ENCODE measurements around the gene SERPINB1.

Gene SERPINB1

DNA sequence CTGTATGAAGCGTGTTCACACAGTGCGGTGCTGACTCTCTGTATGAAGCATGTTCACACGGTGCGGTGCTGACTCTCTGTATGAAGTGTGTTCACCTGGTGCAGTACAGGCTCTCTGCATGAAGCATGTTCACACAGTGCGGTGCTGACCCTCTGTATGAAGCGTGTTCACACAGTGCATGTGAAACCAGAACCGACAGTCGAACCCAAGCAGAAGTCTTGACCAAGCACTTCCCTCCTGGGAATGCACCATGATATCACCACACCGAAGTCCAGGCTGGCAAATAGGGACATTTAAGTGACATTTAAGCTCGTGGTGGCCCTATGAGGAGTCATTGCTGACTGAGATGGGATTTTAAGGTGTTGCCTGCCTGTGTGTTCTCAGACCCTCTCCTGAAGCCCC lies 11.3 kb upstream of the SERPINB1 start:
- in situ Hi-C loops (cut with HindIII; ENCODE audit: low sequenced_read_pairs) = no loop called here
- TF ChIP-seq, protein P1, sequence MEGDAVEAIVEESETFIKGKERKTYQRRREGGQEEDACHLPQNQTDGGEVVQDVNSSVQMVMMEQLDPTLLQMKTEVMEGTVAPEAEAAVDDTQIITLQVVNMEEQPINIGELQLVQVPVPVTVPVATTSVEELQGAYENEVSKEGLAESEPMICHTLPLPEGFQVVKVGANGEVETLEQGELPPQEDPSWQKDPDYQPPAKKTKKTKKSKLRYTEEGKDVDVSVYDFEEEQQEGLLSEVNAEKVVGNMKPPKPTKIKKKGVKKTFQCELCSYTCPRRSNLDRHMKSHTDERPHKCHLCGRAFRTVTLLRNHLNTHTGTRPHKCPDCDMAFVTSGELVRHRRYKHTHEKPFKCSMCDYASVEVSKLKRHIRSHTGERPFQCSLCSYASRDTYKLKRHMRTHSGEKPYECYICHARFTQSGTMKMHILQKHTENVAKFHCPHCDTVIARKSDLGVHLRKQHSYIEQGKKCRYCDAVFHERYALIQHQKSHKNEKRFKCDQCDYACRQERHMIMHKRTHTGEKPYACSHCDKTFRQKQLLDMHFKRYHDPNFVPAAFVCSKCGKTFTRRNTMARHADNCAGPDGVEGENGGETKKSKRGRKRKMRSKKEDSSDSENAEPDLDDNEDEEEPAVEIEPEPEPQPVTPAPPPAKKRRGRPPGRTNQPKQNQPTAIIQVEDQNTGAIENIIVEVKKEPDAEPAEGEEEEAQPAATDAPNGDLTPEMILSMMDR (IDR thresholded peaks at IDR 0.05; ENCODE audit: low read depth, low read length) = no peak
- DNase-seq (ENCODE audit: low read depth, low spot score) = no peak
- H3K4me3 ChIP-seq (ENCODE audit: low read depth, low read length) = no peak overlapping the region

DNA sequence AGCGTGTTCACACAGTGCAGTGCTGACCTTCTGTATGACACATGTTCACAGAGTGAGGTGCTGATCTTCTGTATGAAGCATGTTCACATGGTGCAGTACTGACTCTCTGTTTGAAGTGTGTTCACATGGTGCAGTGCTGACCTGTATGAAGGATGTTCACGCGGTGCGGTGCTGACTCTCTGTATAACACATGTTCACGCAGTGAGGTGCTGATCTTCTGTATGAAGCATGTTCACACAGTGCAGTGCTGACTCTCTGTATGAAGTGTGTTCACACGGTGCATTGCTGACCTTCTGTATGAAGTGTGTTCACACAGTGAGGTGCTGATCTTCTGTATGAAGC lies 10.8 kb upstream of the SERPINB1 start:
- TF ChIP-seq, protein P1 (IDR thresholded peaks at IDR 0.05; ENCODE audit: low read depth, low read length) = no peak
- H3K4me3 ChIP-seq (ENCODE audit: low read depth, low read length) = no peak overlapping the region
- in situ Hi-C loops (cut with HindIII; ENCODE audit: low sequenced_read_pairs) = no loop called here
- DNase-seq (ENCODE audit: low read depth, low spot score) = no peak

DNA sequence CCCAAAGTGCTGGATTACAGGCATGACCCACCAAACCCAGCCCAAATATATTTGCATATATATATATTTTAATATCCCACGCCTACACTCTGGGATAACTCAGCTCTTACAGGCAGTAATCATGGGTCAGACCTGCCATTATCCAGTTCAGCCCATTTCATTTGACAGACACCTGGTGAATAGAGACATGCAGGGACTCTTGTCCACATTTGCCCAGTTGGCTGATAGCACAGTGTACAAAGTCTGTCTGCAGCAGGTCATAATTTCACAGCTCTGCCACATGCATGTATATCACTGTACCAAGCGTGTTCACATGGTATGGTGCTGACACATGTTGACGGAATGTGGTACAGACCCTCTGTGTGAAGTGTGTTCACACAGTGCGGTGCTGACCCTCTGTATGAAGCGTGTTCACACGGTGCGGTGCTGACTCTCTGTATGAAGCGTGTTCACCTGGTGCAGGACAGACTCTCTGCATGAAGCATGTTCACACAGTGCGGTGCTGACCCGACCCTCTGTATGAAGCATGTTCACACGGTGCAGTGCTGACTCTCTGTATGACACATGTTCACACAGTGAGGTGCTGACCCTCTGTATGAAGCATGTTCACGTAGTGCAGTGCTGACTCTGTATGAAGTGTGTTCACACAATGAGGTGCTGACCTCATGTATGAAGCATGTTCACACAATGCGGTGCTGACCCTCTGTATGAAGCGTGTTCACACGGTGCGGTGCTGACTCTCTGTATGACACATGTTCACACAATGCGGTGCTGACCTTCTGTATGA lies 10.3 kb upstream of the SERPINB1 start:
- TF ChIP-seq, protein P1 (IDR thresholded peaks at IDR 0.05; ENCODE audit: low read depth, low read length) = no peak
- H3K4me3 ChIP-seq (ENCODE audit: low read depth, low read length) = no peak overlapping the region
- in situ Hi-C loops (cut with HindIII; ENCODE audit: low sequenced_read_pairs) = no loop called here
- no peak for DNase-seq (ENCODE audit: low read depth, low spot score)

DNA sequence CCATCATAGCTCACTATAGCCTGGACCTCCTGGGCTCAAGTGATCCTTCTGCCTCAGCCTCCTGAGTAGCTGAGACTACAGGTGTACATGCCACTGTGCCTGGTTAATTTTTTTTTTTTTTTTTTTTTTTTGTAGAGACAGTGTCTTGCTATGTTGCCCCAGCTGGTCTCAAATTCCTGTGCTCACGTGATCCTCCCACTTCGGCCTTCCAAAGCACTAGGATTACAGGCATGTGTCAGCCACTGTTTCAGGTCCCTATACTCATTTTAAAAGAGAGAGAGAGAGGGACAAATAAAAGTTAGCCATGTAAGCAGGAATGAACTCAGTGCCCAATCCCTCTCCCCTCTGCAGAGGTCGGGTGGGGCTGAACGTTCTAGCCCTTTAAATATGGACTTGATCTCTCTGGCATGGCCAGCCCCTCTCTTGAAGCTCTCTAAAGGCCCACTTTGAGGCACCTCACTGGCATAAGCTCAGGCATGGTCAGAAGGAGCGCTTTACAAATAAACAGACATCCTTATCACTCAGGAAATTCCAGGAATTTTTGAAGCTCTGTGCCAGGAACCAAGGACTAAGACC lies 9.0 kb upstream of the SERPINB1 start:
- TF ChIP-seq, protein P1 (IDR thresholded peaks at IDR 0.05; ENCODE audit: low read depth, low read length) = no peak
- no peak overlapping the region for H3K4me3 ChIP-seq (ENCODE audit: low read depth, low read length)
- DNase-seq (ENCODE audit: low read depth, low spot score) = no peak
- in situ Hi-C loops (cut with HindIII; ENCODE audit: low sequenced_read_pairs) = no loop called here

DNA sequence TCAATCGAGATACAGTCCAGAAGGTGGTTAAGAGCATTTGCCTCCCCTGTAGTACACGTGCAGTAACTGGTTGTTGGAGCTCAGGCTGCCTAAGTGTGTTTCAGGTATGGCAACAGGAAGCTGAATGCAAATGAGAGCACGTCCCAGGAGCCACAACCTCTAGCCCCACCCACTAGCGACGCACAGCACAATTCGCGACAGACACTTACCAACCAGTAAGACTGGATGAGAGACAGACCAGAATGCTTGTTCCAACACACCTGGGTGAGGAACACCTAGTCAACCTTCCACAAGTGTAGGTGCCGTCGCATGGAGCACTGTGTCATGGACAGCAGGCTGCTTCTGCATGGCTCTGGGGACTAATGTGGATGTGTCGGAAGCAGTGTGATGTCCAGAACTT lies 7.2 kb upstream of the SERPINB1 start:
- TF ChIP-seq, protein P1 (IDR thresholded peaks at IDR 0.05; ENCODE audit: low read depth, low read length) = no peak
- H3K4me3 ChIP-seq (ENCODE audit: low read depth, low read length) = no peak overlapping the region
- in situ Hi-C loops (cut with HindIII; ENCODE audit: low sequenced_read_pairs) = loop anchor here (25.0 kb wide), 1 partner anchor 138 kb away; the partner anchor contains the start of gene NQO2
- no peak for DNase-seq (ENCODE audit: low read depth, low spot score)

DNA sequence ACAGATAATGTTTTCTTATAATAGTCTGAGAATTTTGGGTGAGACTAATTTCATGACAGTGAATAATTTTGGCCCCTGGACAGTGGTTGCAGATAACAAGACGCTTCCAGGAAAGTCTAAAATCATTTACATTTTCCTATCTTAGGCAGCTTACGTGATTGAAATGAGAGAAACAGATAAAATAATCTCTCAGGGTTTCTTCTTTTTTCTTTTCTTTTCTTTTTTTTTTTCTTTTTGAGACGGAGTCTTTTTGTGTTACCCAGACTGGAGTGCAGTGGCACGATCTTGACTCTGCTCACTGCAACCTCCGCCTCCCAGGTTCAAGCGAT lies 4.2 kb upstream of the SERPINB1 start:
- DNase-seq (ENCODE audit: low read depth, low spot score) = no peak
- no peak overlapping the region for H3K4me3 ChIP-seq (ENCODE audit: low read depth, low read length)
- TF ChIP-seq, protein P1 (IDR thresholded peaks at IDR 0.05; ENCODE audit: low read depth, low read length) = no peak
- in situ Hi-C loops (cut with HindIII; ENCODE audit: low sequenced_read_pairs) = loop anchor here (25.0 kb wide), 1 partner anchor 141 kb away; the partner anchor contains the start of gene NQO2

All from astrocyte of the spinal cord (primary cell).